CD4-positive, alpha-beta memory T cell (primary cell): ENCODE data around the gene CHCHD3. TPM values are rescaled to one million over a fixed set of nuclear protein-coding genes. Genes with fewer than 3 reads are reported as not detected.
A peak's percentile ranks its signal among the peaks of the same experiment; 100 is the strongest.
"Not testable (repeated sequence)": the region's sequence is repeated elsewhere in the genome, so short reads cannot be mapped to it uniquely, and the experiment has no call there.

Source experiments
- CTCF ChIA-PET: fragments of 350-600 bp; sonication (Branson Sonifier 250); formaldehyde crosslinking; loops from one replicate; lab custom pipeline; 2021; ENCODE audit warnings: inconsistent platforms; ENCODE audit not compliant: partially characterized antibody; lab: Charles Lee
- POLR2A ChIA-PET: fragments of 350-600 bp; sonication (Branson Sonifier 250); formaldehyde crosslinking; loops from one replicate; lab custom pipeline; 2021; ENCODE audit not compliant: partially characterized antibody; lab: Charles Lee
- DNase-seq, 5 donors: peaks; one replicate each; pipeline versions ENCODE4 v3.0.0 to v3.0.0-alpha.2; 2020 to 2022; ENCODE audit warnings: mixed read lengths in 1 of 5
- H3K27ac ChIP-seq: one replicate; pipeline ENCODE4 v1.7.0; 2013; ENCODE audit warnings: low read depth, low read length
- H3K27me3 ChIP-seq: 2 replicates; pipeline ENCODE4 v1.7.0; 2013; ENCODE audit warnings: mild to moderate bottlenecking, low read length, moderate library complexity; ENCODE audit not compliant: insufficient read depth
- H3K36me3 ChIP-seq: 2 replicates; pipeline ENCODE4 v1.7.0; 2013; ENCODE audit warnings: mild to moderate bottlenecking, low read length, moderate library complexity; ENCODE audit not compliant: insufficient read depth
- H3K4me1 ChIP-seq: 2 replicates; pipeline ENCODE4 v1.7.0; 2013; ENCODE audit warnings: mild to moderate bottlenecking, low read length, moderate library complexity; ENCODE audit not compliant: insufficient read depth
- H3K4me3 ChIP-seq, 2 donors: one replicate each; pipeline ENCODE4 v1.7.0; 2013; ENCODE audit warnings: low read length in 2 of 2, mild to moderate bottlenecking in 1 of 2
- H3K9me3 ChIP-seq, 2 donors: one replicate each; pipeline ENCODE4 v1.7.0; 2013; ENCODE audit warnings: low read length in 2 of 2, control low read depth in 1 of 2; ENCODE audit not compliant: control insufficient read depth in 1 of 2
- H3K27ac Mint-ChIP-seq, 7 donors: one replicate each; pipeline ENCODE4 v1.8.0; 2020 to 2021; ENCODE audit warnings: mixed read lengths in 7 of 7, mild to moderate bottlenecking in 6 of 7, inconsistent platforms in 3 of 7, moderate library complexity in 3 of 7
- H3K27me3 Mint-ChIP-seq, 2 donors: one replicate each; pipeline ENCODE4 v1.8.0; 2020 to 2021; ENCODE audit warnings: mixed read lengths in 2 of 2
- H3K36me3 Mint-ChIP-seq, 2 donors: one replicate each; pipeline ENCODE4 v1.8.0; 2020 to 2021; ENCODE audit warnings: mixed read lengths in 2 of 2, inconsistent platforms in 1 of 2, mild to moderate bottlenecking in 1 of 2
- H3K4me1 Mint-ChIP-seq, 4 donors: one replicate each; pipeline ENCODE4 v1.8.0; 2020 to 2021; ENCODE audit warnings: mixed read lengths in 4 of 4, mild to moderate bottlenecking in 1 of 4
- H3K4me3 Mint-ChIP-seq, 8 donors: one replicate each; pipeline ENCODE4 v1.8.0; 2020 to 2021; ENCODE audit warnings: mixed read lengths in 8 of 8, mild to moderate bottlenecking in 7 of 8, moderate library complexity in 6 of 8, inconsistent platforms in 3 of 8
- H3K9me3 Mint-ChIP-seq, 8 donors: one replicate each; pipeline ENCODE4 v1.8.0; 2020 to 2021; ENCODE audit warnings: mixed read lengths in 8 of 8, mild to moderate bottlenecking in 5 of 8, inconsistent platforms in 3 of 8, moderate library complexity in 1 of 8
- intact Hi-C: fragments of 100-400 bp; cut with micrococcal nuclease; formaldehyde crosslinking; loops from one replicate; pipeline ENCODE4 v1.15.1; 2023
- polyA plus RNA-seq, 2 donors: library from polyadenylated mRNA; unstranded; fragments of 300-500 nt; fragmentation: Illumina TruSeq; gene quantifications; one replicate each; pipeline ENCODE4 v1.2.3, GENCODE V29; 2021
- total RNA-seq, 2 experiments: library from RNA; stranded (reverse); gene quantifications; one replicate each; pipeline ENCODE4 v1.2.3, GENCODE V29; 2021

CHCHD3 gene
- total and polyA plus RNA-seq, 4 experiments from 2014 or later: 25.2 to 77.3 (median 35.6) TPM

DNA sequence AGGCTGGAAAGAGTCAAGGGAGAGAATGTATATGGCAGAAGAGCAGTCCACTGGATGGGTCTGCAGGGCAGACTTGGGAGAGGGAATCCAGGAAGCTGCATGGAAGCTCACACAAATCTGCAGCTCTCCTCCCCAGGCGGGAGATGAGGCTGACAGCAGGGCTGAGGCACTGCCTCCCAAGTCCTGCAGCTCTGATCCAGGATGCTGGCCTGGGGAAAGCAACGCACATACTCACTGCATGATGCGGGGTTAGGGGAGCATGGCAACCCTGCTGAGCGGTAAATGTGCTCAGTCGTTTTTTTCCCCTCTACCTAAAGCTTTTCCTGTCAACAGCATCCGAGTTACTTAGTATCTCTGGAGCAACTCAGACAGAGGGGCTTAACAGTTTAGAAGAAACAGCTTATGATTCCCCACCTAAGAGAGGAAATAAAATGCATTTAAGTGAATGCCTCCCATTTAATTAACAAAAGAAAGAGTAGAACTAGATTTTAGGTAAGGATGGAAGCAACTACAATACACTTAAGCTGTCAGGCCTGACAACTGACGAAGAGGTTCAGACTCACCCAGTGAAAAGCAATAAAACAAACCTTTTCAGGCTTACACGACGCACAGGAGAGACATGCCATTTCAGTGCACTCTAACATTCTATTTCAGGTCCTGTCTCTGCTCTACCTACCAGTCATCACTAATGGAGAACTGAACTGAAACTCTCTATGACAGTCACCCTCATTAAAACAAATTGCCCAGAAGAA, 37.0 kb downstream of the CHCHD3 start:
- intact Hi-C loops: no loop called here
- no peak for DNase-seq
- Histone ChIP-seq H3K4me1 (no peaks in the 10 kb centered on the region), H3K27me3 (no peaks in the 10 kb centered on the region), H3K36me3 (no peaks in the 10 kb centered on the region), H3K9me3 (no peaks in the 10 kb centered on the region), H3K27ac (no peak overlapping the region), H3K4me3 (no peak overlapping the region)
- ChIA-PET POLR2A (no interaction called here), CTCF (interaction anchor here (0.7 kb wide), 1 partner anchor 11 kb away, joined by 5 read pairs; no protein-coding TSS in a partner anchor)
- H3K4me3 Mint-ChIP-seq: no peak overlapping the region
- H3K4me1 Mint-ChIP-seq: peaks cover 10 to 18% (median 15%) of the 10 kb centered on the region in 4 donors
- H3K27me3 Mint-ChIP-seq: no peaks in the 10 kb centered on the region
- no peaks in the 10 kb centered on the region for H3K9me3 Mint-ChIP-seq
- H3K27ac Mint-ChIP-seq: no peak overlapping the region
- H3K36me3 Mint-ChIP-seq: peaks cover 18 to 50% of the 10 kb centered on the region in 2 donors

DNA sequence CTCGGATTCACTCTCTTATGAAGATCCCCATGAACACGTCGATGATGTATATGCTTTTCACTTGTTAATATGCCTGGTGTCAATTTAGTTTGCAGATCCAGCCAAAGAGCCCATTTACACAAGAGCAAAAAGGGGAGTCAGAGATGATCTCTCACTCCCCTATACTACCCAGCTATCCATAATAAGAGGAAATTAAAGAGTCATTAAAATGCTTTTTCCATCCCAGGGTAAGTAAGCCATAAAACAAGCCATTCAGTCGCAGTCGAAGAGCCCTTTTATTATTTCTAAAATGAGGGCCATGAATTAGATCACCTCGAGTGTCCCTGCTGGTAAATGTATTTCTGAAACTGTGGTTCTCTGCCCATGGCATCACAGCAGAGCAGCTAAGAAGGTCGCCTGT, 41.2 kb downstream of the CHCHD3 start:
- no peaks in the 10 kb centered on the region for H3K27me3 Mint-ChIP-seq
- Histone ChIP-seq H3K9me3 (no peaks in the 10 kb centered on the region), H3K27ac (no peak overlapping the region), H3K4me1 (no peaks in the 10 kb centered on the region), H3K4me3 (no peak overlapping the region), H3K27me3 (no peaks in the 10 kb centered on the region), H3K36me3 (no peaks in the 10 kb centered on the region)
- H3K4me1 Mint-ChIP-seq: peaks cover 0 to 15% (median 9%) of the 10 kb centered on the region in 4 donors
- DNase-seq: no peak
- intact Hi-C loops: no loop called here
- ChIA-PET POLR2A (no interaction called here), CTCF (no interaction called here)
- peak overlapping the region in 1 of 8 donors; percentile 66 for H3K4me3 Mint-ChIP-seq
- no peak overlapping the region for H3K27ac Mint-ChIP-seq
- H3K9me3 Mint-ChIP-seq: no peaks in the 10 kb centered on the region
- H3K36me3 Mint-ChIP-seq: peaks cover 6 to 24% of the 10 kb centered on the region in 2 donors

DNA sequence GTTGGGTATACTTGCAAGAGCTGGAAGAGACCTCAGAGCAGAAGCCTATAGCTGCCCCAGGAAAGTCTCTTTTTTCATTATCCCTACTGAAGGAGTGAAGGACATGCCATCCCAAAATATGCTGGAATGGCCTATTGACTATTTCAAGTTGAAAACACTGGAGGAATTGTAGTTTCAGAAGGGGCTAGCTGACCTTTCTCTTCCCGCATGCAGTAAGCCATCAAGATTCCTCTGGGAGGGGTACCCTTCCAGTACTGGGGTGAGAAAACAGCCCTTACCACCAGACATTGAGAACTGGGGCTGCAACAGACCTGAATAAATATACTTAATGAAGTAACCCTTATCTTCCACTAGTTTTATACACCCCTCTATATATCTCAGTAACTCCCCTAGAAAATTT, 41.7 kb downstream of the CHCHD3 start:
- H3K4me1 Mint-ChIP-seq: peaks cover 0 to 15% (median 9%) of the 10 kb centered on the region in 4 donors
- no peak overlapping the region for H3K27ac Mint-ChIP-seq
- peaks cover 4 to 24% of the 10 kb centered on the region in 2 donors for H3K36me3 Mint-ChIP-seq
- POLR2A ChIA-PET: no interaction called here
- no peaks in the 10 kb centered on the region for H3K27me3 ChIP-seq
- H3K36me3 ChIP-seq: no peaks in the 10 kb centered on the region
- no peaks in the 10 kb centered on the region for H3K4me1 ChIP-seq
- intact Hi-C loops: no loop called here
- CTCF ChIA-PET: no interaction called here
- H3K4me3 ChIP-seq: no peak overlapping the region
- H3K9me3 ChIP-seq: no peaks in the 10 kb centered on the region
- no peak for DNase-seq
- no peaks in the 10 kb centered on the region for H3K9me3 Mint-ChIP-seq
- H3K27me3 Mint-ChIP-seq: no peaks in the 10 kb centered on the region
- peak overlapping the region in 1 of 8 donors; percentile 66 for H3K4me3 Mint-ChIP-seq
- H3K27ac ChIP-seq: no peak overlapping the region

DNA sequence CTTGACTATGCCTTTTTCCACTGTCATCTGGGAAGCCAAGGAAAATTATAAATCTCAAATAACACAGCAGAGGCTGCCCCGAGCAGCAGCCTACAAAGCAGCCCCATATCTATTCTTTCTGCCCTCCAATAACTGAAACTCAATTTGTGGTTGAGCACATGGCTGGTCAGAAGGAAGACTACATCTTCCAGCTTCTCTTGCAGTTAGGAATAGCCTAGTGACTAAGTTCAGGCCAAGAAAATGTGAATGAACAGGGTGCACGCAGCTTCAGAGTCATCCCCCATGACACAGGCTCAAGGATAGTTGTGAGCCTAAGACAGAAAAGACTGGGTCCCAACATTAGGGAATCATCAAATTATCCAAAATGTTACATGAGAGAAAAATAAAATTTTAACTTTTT, 42.3 kb downstream of the CHCHD3 start:
- POLR2A ChIA-PET: no interaction called here
- H3K27me3 Mint-ChIP-seq: no peaks in the 10 kb centered on the region
- intact Hi-C loops: no loop called here
- H3K36me3 ChIP-seq: no peaks in the 10 kb centered on the region
- H3K9me3 ChIP-seq: no peaks in the 10 kb centered on the region
- CTCF ChIA-PET: no interaction called here
- H3K27me3 ChIP-seq: no peaks in the 10 kb centered on the region
- no peak for DNase-seq
- H3K4me3 ChIP-seq: no peak overlapping the region
- no peak overlapping the region for H3K27ac Mint-ChIP-seq
- H3K9me3 Mint-ChIP-seq: no peaks in the 10 kb centered on the region
- no peaks in the 10 kb centered on the region for H3K4me1 ChIP-seq
- peaks cover 4 to 22% of the 10 kb centered on the region in 2 donors for H3K36me3 Mint-ChIP-seq
- no peak overlapping the region for H3K27ac ChIP-seq
- no peak overlapping the region for H3K4me3 Mint-ChIP-seq
- peaks cover 0 to 15% (median 8%) of the 10 kb centered on the region in 4 donors for H3K4me1 Mint-ChIP-seq

DNA sequence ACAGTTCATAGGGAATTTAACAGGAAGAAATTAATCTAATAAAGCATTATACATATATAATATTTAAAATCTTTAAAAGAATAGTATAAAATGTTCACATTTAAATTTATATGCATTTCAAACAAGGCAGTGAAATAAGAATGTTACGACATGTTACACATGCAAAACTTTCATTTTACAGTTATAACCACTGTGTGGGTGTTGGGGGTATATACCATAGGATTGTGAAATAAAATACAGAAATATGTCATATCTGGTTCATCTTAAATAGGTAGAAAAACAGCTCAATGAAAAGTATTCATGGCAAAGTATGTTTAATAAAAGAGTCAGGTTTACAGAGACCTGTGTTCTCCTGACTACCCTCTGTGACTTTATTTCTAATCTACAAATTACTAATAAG, 45.6 kb downstream of the CHCHD3 start:
- intact Hi-C loops: no loop called here
- Histone ChIP-seq H3K9me3 (no peaks in the 10 kb centered on the region), H3K27me3 (no peaks in the 10 kb centered on the region), H3K36me3 (no peaks in the 10 kb centered on the region), H3K4me1 (no peaks in the 10 kb centered on the region), H3K4me3 (no peak overlapping the region), H3K27ac (no peak overlapping the region)
- Mint-ChIP-seq H3K9me3 (no peaks in the 10 kb centered on the region), H3K36me3 (peaks cover 5 to 14% of the 10 kb centered on the region in 2 donors), H3K27ac (no peak overlapping the region), H3K4me1 (peaks cover 4 to 14% (median 8%) of the 10 kb centered on the region in 4 donors), H3K27me3 (no peaks in the 10 kb centered on the region), H3K4me3 (no peak overlapping the region)
- DNase-seq: no peak
- CTCF ChIA-PET: no interaction called here
- POLR2A ChIA-PET: no interaction called here

DNA sequence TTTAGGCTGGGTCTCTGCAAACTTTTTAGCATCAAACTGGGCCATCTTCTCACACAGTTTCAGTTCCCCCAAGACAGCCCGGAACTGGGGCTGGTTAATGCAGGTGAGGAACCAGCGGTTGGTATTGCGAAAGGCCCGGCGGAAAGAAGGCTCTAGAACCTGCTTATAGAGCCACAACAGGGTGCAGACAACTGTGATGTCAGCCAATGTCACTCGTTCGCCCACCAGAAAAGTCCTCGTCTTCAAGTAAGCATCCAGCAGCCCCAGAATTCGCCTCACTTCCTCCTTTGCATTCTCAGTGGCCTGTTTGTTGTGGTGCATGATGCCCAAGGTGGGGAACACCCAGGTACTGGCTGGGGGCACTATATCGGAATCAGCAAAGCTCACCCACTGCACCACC, 46.6 kb downstream of the CHCHD3 start:
- H3K9me3 Mint-ChIP-seq, H3K4me1 ChIP-seq, H3K4me3 ChIP-seq, H3K27me3 ChIP-seq, intact Hi-C loops, POLR2A ChIA-PET, H3K36me3 ChIP-seq, H3K27ac Mint-ChIP-seq, H3K27me3 Mint-ChIP-seq, H3K4me3 Mint-ChIP-seq, H3K27ac ChIP-seq, DNase-seq, CTCF ChIA-PET, H3K9me3 ChIP-seq: not testable (repeated sequence)
- Mint-ChIP-seq H3K4me1 (peaks cover 6 to 15% (median 14%) of the 10 kb centered on the region in 4 donors), H3K36me3 (peaks cover 5 to 14% of the 10 kb centered on the region in 2 donors)

DNA sequence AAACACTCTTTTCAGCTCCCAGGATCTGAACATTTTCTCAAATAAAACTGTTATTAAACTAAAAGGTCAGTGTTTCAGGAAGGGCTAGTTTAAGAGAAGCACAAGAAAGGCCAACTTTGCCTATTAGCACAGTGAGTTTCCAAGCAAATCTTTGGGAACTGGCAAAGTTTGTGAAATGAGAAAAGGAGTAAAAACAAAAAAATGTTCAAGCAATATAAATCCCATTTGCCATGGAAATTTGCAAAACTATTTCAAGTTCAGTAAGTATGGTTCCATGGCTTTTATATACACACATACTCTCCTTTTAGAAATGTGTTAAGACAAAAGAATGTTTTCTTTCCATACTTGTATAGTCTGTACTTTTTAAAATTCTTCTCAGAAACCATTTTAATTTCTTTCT, 51.5 kb downstream of the CHCHD3 start:
- H3K27me3 Mint-ChIP-seq: no peaks in the 10 kb centered on the region
- intact Hi-C loops: no loop called here
- peaks cover 11 to 25% (median 21%) of the 10 kb centered on the region in 4 donors for H3K4me1 Mint-ChIP-seq
- Histone ChIP-seq H3K4me3 (no peak overlapping the region), H3K9me3 (no peaks in the 10 kb centered on the region), H3K27me3 (no peaks in the 10 kb centered on the region), H3K4me1 (peaks cover 7% of the 10 kb centered on the region), H3K27ac (no peak overlapping the region), H3K36me3 (no peaks in the 10 kb centered on the region)
- CTCF ChIA-PET: interaction anchor here (1.5 kb wide), 1 partner anchor 13 kb away, joined by 3 read pairs; no protein-coding TSS in a partner anchor
- peaks cover 5 to 13% of the 10 kb centered on the region in 2 donors for H3K36me3 Mint-ChIP-seq
- POLR2A ChIA-PET: no interaction called here
- H3K4me3 Mint-ChIP-seq: no peak overlapping the region
- DNase-seq: no peak
- peaks cover 0 to 4% (median 2%) of the 10 kb centered on the region in 8 donors for H3K9me3 Mint-ChIP-seq
- H3K27ac Mint-ChIP-seq: no peak overlapping the region
